IMR-90 (cell line): Measurements from ENCODE around the gene LDAF1. TPM values are rescaled to one million over a fixed set of nuclear protein-coding genes. Genes with fewer than 3 reads are reported as not detected.

Experiments used
- ATAC-seq: fragments of 200-7000 bp; cut with Tn5 transposase; 2 replicates; pipeline ENCODE4 v1.9.1; 2020; ENCODE audit warnings: low read depth, mild to moderate bottlenecking, moderate library complexity
- BruUV-seq: library from RNA; stranded (reverse); fragments of 400-500 nt; replicated peaks from 2 replicates; lab custom pipeline; 2021; lab: Mats Ljungman, UMichigan
- CTCF ChIA-PET: fragments of 300-600 bp; formaldehyde crosslinking; extraction: SDS; loops from one replicate; lab custom pipeline; 2021; ENCODE audit warnings: antibody characterized with exemption; lab: Yijun Ruan, JAX
- POLR2A ChIA-PET: fragments of 300-600 bp; sonication (Branson Sonifier 250); formaldehyde crosslinking; loops from one replicate; lab custom pipeline; 2022; ENCODE audit warnings: antibody characterized with exemption; ENCODE audit not compliant: unreplicated experiment; lab: Charles Lee
- DNase-seq: peaks from one replicate; pipeline ENCODE4 v3.0.0; 2013
- H2AFZ ChIP-seq: replicated peaks from 2 replicates; pipeline ENCODE3; 2013; ENCODE audit warnings: low read length, mild to moderate bottlenecking; ENCODE audit not compliant: poor library complexity
- H2AK5ac ChIP-seq: 2 replicates; pipeline ENCODE4 v1.6.1; 2013; ENCODE audit warnings: low read depth, low read length, inconsistent platforms
- H2AK9ac ChIP-seq: replicated peaks from 2 replicates; pipeline ENCODE3; 2013; ENCODE audit warnings: mild to moderate bottlenecking, low read depth, low read length, moderate library complexity; ENCODE audit not compliant: poor library complexity
- H2BK120ac ChIP-seq: 2 replicates; pipeline ENCODE4 v1.6.1; 2013; ENCODE audit warnings: low read depth, low read length, inconsistent platforms
- H2BK15ac ChIP-seq: 3 replicates; pipeline ENCODE4 v1.6.1; 2013; ENCODE audit warnings: low read depth, low read length, inconsistent platforms
- H2BK20ac ChIP-seq: 2 replicates; pipeline ENCODE4 v1.6.1; 2013; ENCODE audit warnings: low read depth, mild to moderate bottlenecking, inconsistent platforms, low read length, moderate library complexity
- H2BK5ac ChIP-seq: 2 replicates; pipeline ENCODE4 v1.6.1; 2013; ENCODE audit warnings: mild to moderate bottlenecking, low read depth, low read length, inconsistent platforms; ENCODE audit not compliant: poor library complexity, severe bottlenecking
- H3K14ac ChIP-seq: replicated peaks from 2 replicates; pipeline ENCODE4 v1.6.1; 2013; ENCODE audit warnings: low read depth, low read length, inconsistent platforms
- H3K18ac ChIP-seq: 2 replicates; pipeline ENCODE4 v1.6.1; 2013; ENCODE audit warnings: low read depth, low read length, control low read depth
- H3K23ac ChIP-seq: 2 replicates; pipeline ENCODE4 v1.6.1; 2013; ENCODE audit warnings: low read depth, low read length, inconsistent platforms
- H3K27ac ChIP-seq: 2 replicates; pipeline ENCODE4 v1.5.1; 2013; ENCODE audit warnings: mild to moderate bottlenecking, control low read depth, low read length; ENCODE audit not compliant: insufficient read depth
- H3K27me3 ChIP-seq: 2 replicates; pipeline ENCODE4 v1.6.1; 2013; ENCODE audit warnings: low read length; ENCODE audit not compliant: control insufficient read depth, insufficient read depth
- H3K36me3 ChIP-seq: 2 replicates; pipeline ENCODE4 v1.6.1; 2013; ENCODE audit warnings: low read length, mixed read lengths; ENCODE audit not compliant: control insufficient read depth, insufficient read depth
- H3K4ac ChIP-seq: 2 replicates; pipeline ENCODE4 v1.6.1; 2013; ENCODE audit warnings: low read depth, low read length, inconsistent platforms
- H3K4me1 ChIP-seq: 2 replicates; pipeline ENCODE4 v1.6.1; 2013; ENCODE audit warnings: low read length, mixed read lengths; ENCODE audit not compliant: control insufficient read depth, insufficient read depth
- H3K4me2 ChIP-seq: 2 replicates; pipeline ENCODE4 v1.6.1; 2013; ENCODE audit warnings: low read depth, mild to moderate bottlenecking, control low read depth, low read length, moderate library complexity
- H3K4me3 ChIP-seq: 2 replicates; pipeline ENCODE4 v1.5.1; 2013; ENCODE audit warnings: low read depth, mild to moderate bottlenecking, control low read depth, low read length, moderate library complexity; ENCODE audit not compliant: insufficient read depth
- H3K56ac ChIP-seq: 2 replicates; pipeline ENCODE4 v1.6.1; 2013; ENCODE audit warnings: low read length, inconsistent platforms; ENCODE audit not compliant: insufficient read depth; ENCODE audit errors: extremely low read depth
- H3K79me1 ChIP-seq, 2 experiments: 2 replicates each; pipeline ENCODE4 v1.6.1; 2013; ENCODE audit warnings: low read length in 2 of 2, inconsistent platforms in 1 of 2, low read depth in 1 of 2
- H3K9ac ChIP-seq: 2 replicates; pipeline ENCODE4 v1.6.1; 2013; ENCODE audit warnings: low read depth, low read length, control low read depth
- H3K9me1 ChIP-seq: 2 replicates; pipeline ENCODE4 v1.6.1; 2013; ENCODE audit warnings: low read length, inconsistent platforms; ENCODE audit not compliant: insufficient read depth
- H3K9me3 ChIP-seq: 2 replicates; pipeline ENCODE4 v1.6.1; 2013; ENCODE audit warnings: low read length; ENCODE audit not compliant: control insufficient read depth, insufficient read depth
- H4K20me1 ChIP-seq: 2 replicates; pipeline ENCODE4 v1.6.1; 2013; ENCODE audit warnings: low read length, inconsistent platforms; ENCODE audit not compliant: insufficient read depth
- H4K5ac ChIP-seq: 2 replicates; pipeline ENCODE4 v1.6.1; 2013; ENCODE audit warnings: mild to moderate bottlenecking, low read depth, low read length, control low read depth
- H4K8ac ChIP-seq, 2 experiments: 2 replicates each; pipeline ENCODE4 v1.6.1; 2013; ENCODE audit warnings: low read depth in 2 of 2, low read length in 2 of 2, control low read depth in 1 of 2, inconsistent platforms in 1 of 2
- H4K91ac ChIP-seq: 2 replicates; pipeline ENCODE4 v1.6.1; 2013; ENCODE audit warnings: low read depth, low read length, inconsistent platforms; ENCODE audit not compliant: insufficient read depth
- BHLHE40 ChIP-seq: fragments of 150-350 bp; IDR thresholded peaks from 2 replicates; pipeline ENCODE4 v1.6.1; 2016; ENCODE audit warnings: mild to moderate bottlenecking, low read depth, low read length
- CHD1 ChIP-seq: IDR thresholded peaks from 2 replicates; pipeline ENCODE4 v1.6.1; 2012; ENCODE audit warnings: low read depth, low read length, improper control_type of control experiment
- MAFK ChIP-seq: IDR thresholded peaks from 2 replicates; pipeline ENCODE4 v1.6.1; 2012; ENCODE audit warnings: low read depth, low read length, improper control_type of control experiment
- MAZ ChIP-seq: IDR thresholded peaks from 2 replicates; pipeline ENCODE4 v1.6.1; 2012; ENCODE audit warnings: low read depth, mild to moderate bottlenecking, low read length, improper control_type of control experiment, moderate library complexity, borderline replicate concordance
- MXI1 ChIP-seq: IDR thresholded peaks from 2 replicates; pipeline ENCODE4 v1.6.1; 2012; ENCODE audit warnings: low read depth, mild to moderate bottlenecking, low read length, moderate library complexity, borderline replicate concordance
- NFE2L2 ChIP-seq: fragments of 150-350 bp; IDR thresholded peaks from 2 replicates; pipeline ENCODE4 v1.6.1; 2016; ENCODE audit warnings: low read depth, mild to moderate bottlenecking, low read length
- POLR2A ChIP-seq: IDR thresholded peaks from 2 replicates; pipeline ENCODE4 v1.6.1; 2012; ENCODE audit warnings: mild to moderate bottlenecking, low read depth, low read length
- RAD21 ChIP-seq: IDR thresholded peaks from 2 replicates; pipeline ENCODE4 v1.6.1; 2012; ENCODE audit warnings: low read length, improper control_type of control experiment
- RCOR1 ChIP-seq: IDR thresholded peaks from 2 replicates; pipeline ENCODE4 v1.6.1; 2012; ENCODE audit warnings: mild to moderate bottlenecking, low read length, improper control_type of control experiment; ENCODE audit not compliant: insufficient replicate concordance
- RFX5 ChIP-seq: IDR thresholded peaks from 2 replicates; pipeline ENCODE4 v1.8.0; 2012; ENCODE audit warnings: low read depth, mild to moderate bottlenecking, low read length, moderate library complexity
- SMC3 ChIP-seq: fragments of 150-350 bp; IDR thresholded peaks from 2 replicates; pipeline ENCODE4 v1.6.1; 2016; ENCODE audit warnings: low read depth, mild to moderate bottlenecking, antibody characterized with exemption, low read length, moderate library complexity
- WGBS, 2 experiments: methylation state at CpG; one replicate each; pipeline versions ENCODE4 v1.1.5 to v1.1.7; 2013; ENCODE audit warnings: missing lambda C conversion rate in 2 of 2; ENCODE audit not compliant: insufficient read length in 1 of 2; ENCODE audit errors: extremely low coverage in 2 of 2; 5-methylcytosine and 5-hydroxymethylcytosine counted together
- dilution Hi-C: fragments of 300-500 bp; cut with HindIII; formaldehyde crosslinking; loops from one replicate; pipeline ENCODE4 v1.14.3; 2018; ENCODE audit warnings: low sequenced_read_pairs; ENCODE audit not compliant: unreplicated experiment
- in situ Hi-C: fragments of 300-500 bp; cut with MboI; formaldehyde crosslinking; loops from 3 replicates; pipeline ENCODE4 v1.14.3; 2019; ENCODE audit warnings: low sequenced_read_pairs, inconsistent platforms, mixed read lengths
- intact Hi-C: fragments of 100-400 bp; cut with micrococcal nuclease; formaldehyde crosslinking; loops from 2 replicates; pipeline ENCODE4 v1.10.0; 2022
- polyA plus RNA-seq, 3 experiments: library from polyadenylated mRNA; depleted of rRNA; stranded (reverse); fragments of >200 nt; gene quantifications; 2 replicates each; pipeline ENCODE4 v1.2.3, GENCODE V29; 2012; ENCODE audit warnings: low replicate concordance in 1 of 3
- total RNA-seq: library from RNA; depleted of rRNA; stranded (reverse); fragments of >200 nt; gene quantifications from 2 replicates; pipeline ENCODE4 v1.2.3, GENCODE V29; 2012
- TF ChIP-seq, protein P1 (sequence below): fragments of 150-350 bp; IDR thresholded peaks from 2 replicates; pipeline ENCODE4 v1.6.1; 2017; ENCODE audit warnings: mild to moderate bottlenecking, antibody characterized with exemption, low read length, low read depth
- TF ChIP-seq, protein P2 (sequence below): fragments of 150-350 bp; IDR thresholded peaks from 2 replicates; pipeline ENCODE4 v1.6.1; 2016; ENCODE audit warnings: low read depth, mild to moderate bottlenecking, low read length, moderate library complexity, borderline replicate concordance

The LDAF1 gene
- total and polyA plus RNA-seq, 2 of the 4 experiments (the other 2 are of a cell fraction) = 21.0 to 62.2 TPM

DNA sequence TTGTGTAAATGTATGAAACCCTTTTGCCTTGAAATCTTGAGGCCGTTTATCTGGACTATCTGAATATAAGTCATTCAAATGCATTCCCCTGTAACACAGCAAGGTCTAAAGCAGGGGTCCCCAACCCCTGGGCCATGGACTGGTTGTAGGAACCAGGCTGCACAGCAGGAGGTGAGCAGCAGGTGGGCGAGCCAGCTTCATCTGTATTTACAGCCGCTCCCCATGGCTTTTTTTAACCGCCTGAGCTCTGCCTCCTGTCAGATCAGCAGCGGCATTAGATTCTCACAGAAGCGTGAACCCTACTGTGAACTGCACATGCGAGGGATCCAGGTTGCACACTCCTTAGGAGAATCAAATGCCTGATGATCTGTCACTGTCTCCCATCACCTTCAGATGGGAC, 32.0 kb upstream of the LDAF1 start:
- H2BK20ac ChIP-seq = no peak overlapping the region
- no peak overlapping the region for H4K8ac ChIP-seq
- no peak overlapping the region for H3K56ac ChIP-seq
- no peaks in the 10 kb centered on the region for H3K36me3 ChIP-seq
- H2AK9ac ChIP-seq = no peak overlapping the region
- no peak overlapping the region for H3K18ac ChIP-seq
- H3K14ac ChIP-seq = no peak overlapping the region
- no peak overlapping the region for H2BK15ac ChIP-seq
- no peak overlapping the region for H3K4ac ChIP-seq
- TF ChIP-seq RCOR1 = no peak
- no peak for TF ChIP-seq POLR2A
- no peak for TF ChIP-seq RAD21
- TF ChIP-seq RFX5 = no peak
- TF ChIP-seq NFE2L2 = no peak
- TF ChIP-seq, protein P1, sequence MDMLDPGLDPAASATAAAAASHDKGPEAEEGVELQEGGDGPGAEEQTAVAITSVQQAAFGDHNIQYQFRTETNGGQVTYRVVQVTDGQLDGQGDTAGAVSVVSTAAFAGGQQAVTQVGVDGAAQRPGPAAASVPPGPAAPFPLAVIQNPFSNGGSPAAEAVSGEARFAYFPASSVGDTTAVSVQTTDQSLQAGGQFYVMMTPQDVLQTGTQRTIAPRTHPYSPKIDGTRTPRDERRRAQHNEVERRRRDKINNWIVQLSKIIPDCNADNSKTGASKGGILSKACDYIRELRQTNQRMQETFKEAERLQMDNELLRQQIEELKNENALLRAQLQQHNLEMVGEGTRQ = no peak
- TF ChIP-seq CHD1 = no peak
- TF ChIP-seq MAZ = no peak
- TF ChIP-seq SMC3 = no peak
- TF ChIP-seq MAFK = no peak
- no peak for TF ChIP-seq BHLHE40
- TF ChIP-seq, protein P2, sequence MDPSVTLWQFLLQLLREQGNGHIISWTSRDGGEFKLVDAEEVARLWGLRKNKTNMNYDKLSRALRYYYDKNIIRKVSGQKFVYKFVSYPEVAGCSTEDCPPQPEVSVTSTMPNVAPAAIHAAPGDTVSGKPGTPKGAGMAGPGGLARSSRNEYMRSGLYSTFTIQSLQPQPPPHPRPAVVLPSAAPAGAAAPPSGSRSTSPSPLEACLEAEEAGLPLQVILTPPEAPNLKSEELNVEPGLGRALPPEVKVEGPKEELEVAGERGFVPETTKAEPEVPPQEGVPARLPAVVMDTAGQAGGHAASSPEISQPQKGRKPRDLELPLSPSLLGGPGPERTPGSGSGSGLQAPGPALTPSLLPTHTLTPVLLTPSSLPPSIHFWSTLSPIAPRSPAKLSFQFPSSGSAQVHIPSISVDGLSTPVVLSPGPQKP = no peak
- no peak for TF ChIP-seq MXI1
- no peaks in the 10 kb centered on the region for H3K4me1 ChIP-seq
- H4K91ac ChIP-seq = no peak overlapping the region
- no TSS peak for BruUV-seq
- POLR2A ChIA-PET = no interaction called here
- no peaks in the 10 kb centered on the region for H3K79me1 ChIP-seq
- no peak overlapping the region for H3K9ac ChIP-seq
- no peak overlapping the region for H3K4me3 ChIP-seq
- H4K5ac ChIP-seq = no peak overlapping the region
- no peak overlapping the region for H3K23ac ChIP-seq
- H2AFZ ChIP-seq = no peak overlapping the region
- H3K9me1 ChIP-seq = no peaks in the 10 kb centered on the region
- no peaks in the 10 kb centered on the region for H4K20me1 ChIP-seq
- no peak overlapping the region for H2BK120ac ChIP-seq
- CTCF ChIA-PET = no interaction called here
- intact Hi-C loops = no loop called here
- H2BK5ac ChIP-seq = no peak overlapping the region
- WGBS, 2 experiments = 75% methylated on average over 5 of the region's 7 CpGs; no CpG with 5 or more reads in 1 of the 2 experiments
- no peak overlapping the region for H2AK5ac ChIP-seq
- ATAC-seq = no peak
- in situ Hi-C loops = no loop called here
- H3K27me3 ChIP-seq = peaks cover 13% of the 10 kb centered on the region
- dilution Hi-C loops = no loop called here
- no peak for DNase-seq
- no peak overlapping the region for H3K4me2 ChIP-seq
- H3K27ac ChIP-seq = no peak overlapping the region
- H3K9me3 ChIP-seq = no peaks in the 10 kb centered on the region
